Gastrocnemius medialis (tissue), 4 donors: Measurements from ENCODE around the gene ADAR. TPM values are rescaled to one million over a fixed set of nuclear protein-coding genes. Genes with fewer than 3 reads are reported as not detected.

Experiments used
- ATAC-seq, 2 donors: fragments of 150-250 bp; one replicate each; pipeline ENCODE4 v1.9.1; 2016
- DNase-seq, 2 donors: peaks; one replicate each; pipeline ENCODE4 v3.0.0-alpha.2; 2019
- H3K27ac ChIP-seq, 4 donors: fragments of 200-600 bp; sonication (generic); 1 replicate in 1 of 4; 2 replicates in 3 of 4; pipeline ENCODE4 v1.5.1; 2016 to 2018; ENCODE audit warnings: mild to moderate bottlenecking in 2 of 4, moderate library complexity in 1 of 4
- H3K27me3 ChIP-seq, 3 donors: fragments of 200-600 bp; sonication (generic) in 2 of 3; 1 replicate in 1 of 3; 2 replicates in 2 of 3; pipeline versions ENCODE4 v1.5.1 to v1.6.0; 2016 to 2019; ENCODE audit warnings: mild to moderate bottlenecking in 1 of 3, moderate library complexity in 1 of 3
- H3K36me3 ChIP-seq, 2 donors: fragments of 200-600 bp; sonication (generic) in 1 of 2; one replicate each; pipeline ENCODE4 v1.5.1; 2017 to 2018
- H3K4me1 ChIP-seq, 2 donors: fragments of 200-600 bp; sonication (generic) in 1 of 2; one replicate each; pipeline ENCODE4 v1.5.1; 2016 to 2017; ENCODE audit warnings: mild to moderate bottlenecking in 2 of 2
- H3K4me3 ChIP-seq, 4 donors: fragments of 200-600 bp; sonication (generic) in 3 of 4; 1 replicate in 1 of 4; 2 replicates in 3 of 4; pipeline ENCODE4 v1.5.1; 2016 to 2019; ENCODE audit warnings: mild to moderate bottlenecking in 2 of 4
- H3K9me3 ChIP-seq, 3 donors: fragments of 200-600 bp; sonication (generic) in 2 of 3; 1 replicate in 1 of 3; 2 replicates in 2 of 3; pipeline ENCODE4 v1.5.1; 2016 to 2019
- POLR2A ChIP-seq, 2 donors: fragments of 450-650 bp; IDR thresholded peaks; one replicate each; pipeline ENCODE4 v1.6.1; 2017; ENCODE audit warnings: antibody characterized with exemption in 2 of 2, mild to moderate bottlenecking in 2 of 2, moderate library complexity in 2 of 2
- in situ Hi-C, 4 donors: fragments of 200-750 bp; cut with MboI; loops; one replicate each; pipeline versions ENCODE4 v1.15.0 to v1.8.0; 2017; ENCODE audit warnings: low sequenced_read_pairs in 4 of 4
- intact Hi-C: fragments of 100-400 bp; cut with DNase I; formaldehyde crosslinking; loops from one replicate; pipeline ENCODE4 v1.15.1; 2023; ENCODE audit warnings: low total_unique reads
- total RNA-seq, 4 donors: library from RNA; depleted of rRNA; stranded (reverse); fragments of >200 nt; gene quantifications; one replicate each; pipeline versions ENCODE4 v1.1.0 to v1.2.3, GENCODE V29; 2016
- TF ChIP-seq, protein P1 (sequence below), 5 experiments: fragments of 450-650 bp in 3 of 5; fragments of 200-600 bp in 2 of 5; sonication (generic) in 2 of 5; IDR thresholded peaks in 4 of 5; conservative IDR thresholded peaks in 1 of 5; 1 replicate in 4 of 5; 2 replicates in 1 of 5; pipeline ENCODE4 v1.5.1; 2016 to 2019; ENCODE audit warnings: antibody characterized with exemption in 5 of 5, mild to moderate bottlenecking in 3 of 5, moderate library complexity in 3 of 5

ADAR gene
- total RNA-seq, 4 donors from 2014 or later: 16.4 to 38.4 (median 19.0) TPM

DNA sequence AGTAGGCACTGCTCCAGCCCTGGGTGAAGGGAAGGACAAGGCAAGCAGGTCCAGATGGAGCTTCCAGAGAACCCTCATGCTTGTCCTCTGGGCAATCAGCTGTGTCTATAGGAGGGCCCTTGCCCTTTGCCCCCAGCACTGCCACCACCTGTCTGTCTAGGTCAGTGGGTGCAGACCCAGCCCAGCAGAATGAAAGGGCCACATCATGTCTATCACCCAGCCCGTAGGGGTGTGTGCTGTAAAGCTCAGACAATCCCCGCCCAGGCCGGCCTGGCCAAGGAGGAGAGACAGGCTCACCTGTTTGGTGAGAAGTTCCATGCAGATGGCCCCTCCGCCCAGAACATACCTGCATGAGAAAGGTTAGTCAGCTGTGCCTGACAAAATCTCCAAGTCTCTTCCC is 56.5 kb downstream of the ADAR start:
- TF ChIP-seq POLR2A (IDR thresholded peaks at IDR 0.05): no peak
- TF ChIP-seq, protein P1, sequence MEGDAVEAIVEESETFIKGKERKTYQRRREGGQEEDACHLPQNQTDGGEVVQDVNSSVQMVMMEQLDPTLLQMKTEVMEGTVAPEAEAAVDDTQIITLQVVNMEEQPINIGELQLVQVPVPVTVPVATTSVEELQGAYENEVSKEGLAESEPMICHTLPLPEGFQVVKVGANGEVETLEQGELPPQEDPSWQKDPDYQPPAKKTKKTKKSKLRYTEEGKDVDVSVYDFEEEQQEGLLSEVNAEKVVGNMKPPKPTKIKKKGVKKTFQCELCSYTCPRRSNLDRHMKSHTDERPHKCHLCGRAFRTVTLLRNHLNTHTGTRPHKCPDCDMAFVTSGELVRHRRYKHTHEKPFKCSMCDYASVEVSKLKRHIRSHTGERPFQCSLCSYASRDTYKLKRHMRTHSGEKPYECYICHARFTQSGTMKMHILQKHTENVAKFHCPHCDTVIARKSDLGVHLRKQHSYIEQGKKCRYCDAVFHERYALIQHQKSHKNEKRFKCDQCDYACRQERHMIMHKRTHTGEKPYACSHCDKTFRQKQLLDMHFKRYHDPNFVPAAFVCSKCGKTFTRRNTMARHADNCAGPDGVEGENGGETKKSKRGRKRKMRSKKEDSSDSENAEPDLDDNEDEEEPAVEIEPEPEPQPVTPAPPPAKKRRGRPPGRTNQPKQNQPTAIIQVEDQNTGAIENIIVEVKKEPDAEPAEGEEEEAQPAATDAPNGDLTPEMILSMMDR (IDR thresholded peaks at IDR 0.05 in 4 of 5, conservative IDR thresholded peaks at IDR 0.05 in 1 of 5): no peak
- Histone ChIP-seq H3K27me3 (no peaks in the 10 kb centered on the region), H3K4me1 (peaks cover 20 to 24% of the 10 kb centered on the region in 2 donors), H3K9me3 (no peaks in the 10 kb centered on the region), H3K27ac (no peak overlapping the region), H3K36me3 (peaks cover 0 to 74% of the 10 kb centered on the region in 2 donors), H3K4me3 (no peak overlapping the region)
- intact Hi-C loops (loop anchor here (10.0 kb wide), 1 partner anchor 357 kb away; the partner anchor contains the start of gene TPM3), in situ Hi-C loops (loop anchor here in 2 of 4 donors (5.0 to 25.0 kb wide), 2 partner anchors 69 to 211 kb away; no protein-coding TSS in a partner anchor)
- ATAC-seq: no peak
- no peak for DNase-seq

DNA sequence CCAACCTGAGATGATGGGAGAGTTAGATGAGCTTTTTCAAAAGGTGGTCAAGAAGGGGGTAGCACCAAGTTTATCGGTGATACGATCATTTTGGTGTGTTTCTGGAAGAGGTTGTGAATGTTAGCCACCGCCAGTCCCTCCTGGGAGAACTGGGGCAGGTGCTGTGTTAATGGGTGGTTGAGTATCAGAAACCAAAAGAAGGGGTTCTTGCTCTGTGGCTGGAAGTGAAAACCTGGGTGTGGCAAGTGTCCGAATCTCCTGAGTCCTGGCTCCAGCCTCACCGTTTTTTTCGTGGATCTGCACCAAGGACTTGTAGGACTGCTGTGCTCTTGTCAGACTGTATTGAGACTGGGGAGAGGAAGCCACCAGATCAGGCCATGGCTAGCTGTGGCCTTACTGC is 57.3 kb downstream of the ADAR start:
- H3K36me3 ChIP-seq: peaks cover 0 to 72% of the 10 kb centered on the region in 2 donors
- intact Hi-C loops (loop anchor here (10.0 kb wide), 1 partner anchor 356 kb away; the partner anchor contains the start of gene TPM3), in situ Hi-C loops (loop anchor here in 2 of 4 donors (5.0 to 25.0 kb wide), 2 partner anchors 68 to 212 kb away; no protein-coding TSS in a partner anchor)
- H3K4me1 ChIP-seq: peaks cover 16 to 17% of the 10 kb centered on the region in 2 donors
- no peak overlapping the region for H3K4me3 ChIP-seq
- H3K27ac ChIP-seq: no peak overlapping the region
- DNase-seq (no peak), ATAC-seq (no peak)
- H3K9me3 ChIP-seq: no peaks in the 10 kb centered on the region
- no peaks in the 10 kb centered on the region for H3K27me3 ChIP-seq
- TF ChIP-seq POLR2A (IDR thresholded peaks at IDR 0.05): no peak
- TF ChIP-seq, protein P1 (IDR thresholded peaks at IDR 0.05 in 4 of 5, conservative IDR thresholded peaks at IDR 0.05 in 1 of 5): no peak

DNA sequence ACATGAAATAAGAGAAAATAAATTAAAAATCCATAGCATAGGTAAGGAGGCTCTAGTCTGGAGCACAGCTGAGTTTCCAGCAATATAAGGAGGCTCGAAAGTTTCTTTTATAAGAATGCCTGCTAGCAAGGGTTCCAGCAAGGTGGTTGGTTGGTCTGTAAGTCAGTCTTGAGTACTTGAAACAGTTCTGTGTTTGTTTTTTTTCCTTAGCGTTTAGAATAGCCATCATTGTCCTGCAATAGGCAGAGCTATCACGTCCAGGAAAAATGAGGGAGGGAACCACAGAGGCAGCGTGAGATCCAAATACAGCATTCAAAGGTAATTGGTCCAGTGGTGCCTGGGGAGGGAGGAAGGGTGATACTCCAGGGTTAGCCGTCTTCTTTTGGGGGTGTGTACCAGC is 57.9 kb downstream of the ADAR start:
- TF ChIP-seq POLR2A (IDR thresholded peaks at IDR 0.05): no peak
- TF ChIP-seq, protein P1 (IDR thresholded peaks at IDR 0.05 in 4 of 5, conservative IDR thresholded peaks at IDR 0.05 in 1 of 5): no peak
- in situ Hi-C loops: loop anchor here in 2 of 4 donors (5.0 to 25.0 kb wide), 2 partner anchors 68 to 212 kb away; no protein-coding TSS in a partner anchor
- peaks cover 0 to 66% of the 10 kb centered on the region in 2 donors for H3K36me3 ChIP-seq

DNA sequence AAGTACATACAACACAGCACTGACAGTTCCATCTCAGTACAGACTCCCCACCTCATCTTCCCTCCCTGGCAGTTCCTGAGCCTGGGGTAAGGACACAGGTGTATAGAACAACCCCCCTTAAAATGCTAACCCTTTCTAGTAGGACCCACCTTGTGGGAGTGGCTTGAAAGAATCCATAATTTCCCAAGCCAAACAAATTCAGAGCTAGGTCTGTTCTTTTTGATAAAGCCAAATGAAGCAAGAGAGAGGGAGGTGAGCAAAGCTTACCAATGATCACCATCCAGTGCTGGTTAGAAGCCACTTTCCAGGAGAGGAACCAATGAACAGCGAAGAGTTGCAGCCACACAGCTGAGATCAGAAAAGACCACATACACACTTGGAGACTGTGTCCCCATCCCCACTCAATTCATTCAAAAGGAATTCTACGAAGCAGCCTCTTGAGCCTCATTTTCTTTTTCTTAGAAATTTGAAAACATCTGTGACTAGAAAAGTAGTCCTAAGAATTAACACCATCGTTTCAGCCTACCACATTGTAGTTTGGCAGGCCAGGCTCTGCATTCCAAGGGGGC is 58.7 kb downstream of the ADAR start:
- Histone ChIP-seq H3K4me1 (peaks cover 15% of the 10 kb centered on the region in 2 donors), H3K27me3 (no peaks in the 10 kb centered on the region), H3K4me3 (no peak overlapping the region), H3K36me3 (peaks cover 0 to 58% of the 10 kb centered on the region in 2 donors), H3K9me3 (no peaks in the 10 kb centered on the region), H3K27ac (no peak overlapping the region)
- intact Hi-C loops: no loop called here
- in situ Hi-C loops: loop anchor here in 3 of 4 donors (10.0 kb wide), 1 partner anchor 64 kb away; no protein-coding TSS in a partner anchor
- ATAC-seq (no peak), DNase-seq (no peak)
- TF ChIP-seq, protein P1 (IDR thresholded peaks at IDR 0.05 in 4 of 5, conservative IDR thresholded peaks at IDR 0.05 in 1 of 5): no peak
- no peak for TF ChIP-seq POLR2A (IDR thresholded peaks at IDR 0.05)

More for the DNA sequence above, 57.9 kb downstream of the ADAR start:
- H3K27ac ChIP-seq: no peak overlapping the region
- ATAC-seq (no peak), DNase-seq (no peak)
- intact Hi-C loops: loop anchor here (10.0 kb wide), 1 partner anchor 355 kb away; the partner anchor contains the start of gene TPM3
- H3K4me1 ChIP-seq: peaks cover 16 to 17% of the 10 kb centered on the region in 2 donors
- no peak overlapping the region for H3K4me3 ChIP-seq
- H3K9me3 ChIP-seq: no peaks in the 10 kb centered on the region
- no peaks in the 10 kb centered on the region for H3K27me3 ChIP-seq
